Measurements from ENCODE around the gene TPRN.

The TPRN gene

GRCh38 chr9:137150617-137151457, 49.7 kb downstream of the TPRN start:
- Histone ChIP-seq H3K4me2 (ENCODE audit: low read depth, low read length, poor library complexity, severe bottlenecking) (no peak overlapping the region), H3K9ac (ENCODE audit: low read depth, low read length, poor library complexity, severe bottlenecking) (no peak overlapping the region)

GRCh38 chr9:137149942-137150616, 50.5 kb downstream of the TPRN start:
- Histone ChIP-seq H3K9ac (ENCODE audit: low read depth, low read length, poor library complexity, severe bottlenecking) (no peak overlapping the region), H2AFZ (ENCODE audit: low read length) (no peak overlapping the region), H3K4me1 (ENCODE audit: insufficient read depth, low read length, poor library complexity, severe bottlenecking) (no peaks in the 10 kb centered on the region), H3K9me2 (replicated peaks; ENCODE audit: low read depth, low read length) (no peaks in the 10 kb centered on the region), H4K20me1 (ENCODE audit: insufficient read depth, low read length, poor library complexity, severe bottlenecking) (no peaks in the 10 kb centered on the region), H3K4me3 (ENCODE audit: low read length, poor library complexity, severe bottlenecking) (no peak overlapping the region), H3F3A (ENCODE audit: low read depth) (0 out of 2 replicates have a peak, but pooled peaks cover 4% of the 10 kb centered on the region), H3K9me3 (ENCODE audit: insufficient read depth, low read depth, low read length) (no peaks in the 10 kb centered on the region), H3K36me3 (ENCODE audit: insufficient read depth, low read length) (no peaks in the 10 kb centered on the region), H3K79me2 (ENCODE audit: insufficient read depth, low read length) (no peaks in the 10 kb centered on the region), H3K4me2 (ENCODE audit: low read depth, low read length, poor library complexity, severe bottlenecking) (no peak overlapping the region), H3K27me3 (ENCODE audit: insufficient read depth, low read length, poor library complexity, severe bottlenecking) (no peaks in the 10 kb centered on the region)
- no peak for TF ChIP-seq CTCF (conservative IDR thresholded peaks at IDR 0.05; ENCODE audit: low read length)
- no peak for TF ChIP-seq EZH2phosphoT487 (IDR thresholded peaks at IDR 0.05; ENCODE audit: borderline replicate concordance)

More at GRCh38 chr9:137150617-137151457, 49.7 kb downstream of the TPRN start:
- Histone ChIP-seq H3K36me3 (ENCODE audit: insufficient read depth, low read length) (no peaks in the 10 kb centered on the region), H3K79me2 (ENCODE audit: insufficient read depth, low read length) (no peaks in the 10 kb centered on the region), H2AFZ (ENCODE audit: low read length) (no peak overlapping the region), H4K20me1 (ENCODE audit: insufficient read depth, low read length, poor library complexity, severe bottlenecking) (no peaks in the 10 kb centered on the region), H3K9me2 (replicated peaks; ENCODE audit: low read depth, low read length) (no peaks in the 10 kb centered on the region), H3F3A (ENCODE audit: low read depth) (0 out of 2 replicates have a peak, but pooled peaks cover 4% of the 10 kb centered on the region), H3K4me3 (ENCODE audit: low read length, poor library complexity, severe bottlenecking) (no peak overlapping the region), H3K9me3 (ENCODE audit: insufficient read depth, low read depth, low read length) (no peaks in the 10 kb centered on the region), H3K4me1 (ENCODE audit: insufficient read depth, low read length, poor library complexity, severe bottlenecking) (no peaks in the 10 kb centered on the region), H3K27me3 (ENCODE audit: insufficient read depth, low read length, poor library complexity, severe bottlenecking) (no peaks in the 10 kb centered on the region)
- TF ChIP-seq CTCF (conservative IDR thresholded peaks at IDR 0.05; ENCODE audit: low read length) (no peak), EZH2phosphoT487 (IDR thresholded peaks at IDR 0.05; ENCODE audit: borderline replicate concordance) (no peak)

GRCh38 chr9:137149363-137149762, 51.2 kb downstream of the TPRN start:
- Histone ChIP-seq H3K9ac (ENCODE audit: low read depth, low read length, poor library complexity, severe bottlenecking) (no peak overlapping the region), H3F3A (ENCODE audit: low read depth) (0 out of 2 replicates have a peak, but pooled peaks cover 4% of the 10 kb centered on the region), H3K9me2 (replicated peaks; ENCODE audit: low read depth, low read length) (no peaks in the 10 kb centered on the region), H3K79me2 (ENCODE audit: insufficient read depth, low read length) (no peaks in the 10 kb centered on the region), H2AFZ (ENCODE audit: low read length) (no peak overlapping the region), H3K4me1 (ENCODE audit: insufficient read depth, low read length, poor library complexity, severe bottlenecking) (no peaks in the 10 kb centered on the region), H3K27me3 (ENCODE audit: insufficient read depth, low read length, poor library complexity, severe bottlenecking) (no peaks in the 10 kb centered on the region), H3K9me3 (ENCODE audit: insufficient read depth, low read depth, low read length) (no peaks in the 10 kb centered on the region), H3K4me2 (ENCODE audit: low read depth, low read length, poor library complexity, severe bottlenecking) (no peak overlapping the region), H4K20me1 (ENCODE audit: insufficient read depth, low read length, poor library complexity, severe bottlenecking) (no peaks in the 10 kb centered on the region), H3K4me3 (ENCODE audit: low read length, poor library complexity, severe bottlenecking) (no peak overlapping the region), H3K36me3 (ENCODE audit: insufficient read depth, low read length) (no peaks in the 10 kb centered on the region)
- TF ChIP-seq CTCF (conservative IDR thresholded peaks at IDR 0.05; ENCODE audit: low read length): no peak
- no peak for TF ChIP-seq EZH2phosphoT487 (IDR thresholded peaks at IDR 0.05; ENCODE audit: borderline replicate concordance)

Data from Loucy (cell line).